Kasumi-1 (cell line): Measurements from ENCODE around the gene PCDHB6.
"Not testable (repeated sequence)": the region's sequence is repeated elsewhere in the genome, so short reads cannot be mapped to it uniquely, and the experiment has no call there.

Source experiments
- DNase-seq, 2 experiments: peaks; one replicate each; lab custom pipeline; 2025; lab: John Stamatoyannopoulos, UW

The PCDHB6 gene

GRCh38 chr5:141172381-141173204 lies 22.7 kb downstream of the PCDHB6 start, which contains the start of gene PCDHB7:
PCDHB7 (plus strand) TSS chr5:141172644; CDS start chr5:141172836, 192 bp downstream.
- no peak for DNase-seq

GRCh38 chr5:141174291-141175104 lies 24.6 kb downstream of the PCDHB6 start:
- DNase-seq: not testable (repeated sequence)

DNA sequence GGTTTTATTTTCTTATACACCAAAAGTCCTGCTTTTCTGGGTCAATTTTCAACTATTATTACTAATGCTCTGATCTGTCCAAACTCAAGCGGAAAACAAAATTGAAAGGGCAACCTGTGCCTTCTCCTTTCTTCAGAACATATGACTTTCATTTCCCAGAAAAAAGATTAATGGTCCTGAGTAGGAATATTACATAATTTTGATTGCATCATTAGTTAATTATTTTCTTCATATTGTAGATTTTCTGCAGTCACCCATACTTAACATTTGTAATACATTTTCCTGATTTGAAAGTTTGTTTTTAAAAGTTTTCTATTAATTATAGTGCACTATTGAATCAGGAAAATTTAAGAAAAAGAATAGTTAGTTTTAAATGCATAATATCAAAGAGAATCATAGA lies 26.1 kb downstream of the PCDHB6 start:
- DNase-seq: no peak

DNA sequence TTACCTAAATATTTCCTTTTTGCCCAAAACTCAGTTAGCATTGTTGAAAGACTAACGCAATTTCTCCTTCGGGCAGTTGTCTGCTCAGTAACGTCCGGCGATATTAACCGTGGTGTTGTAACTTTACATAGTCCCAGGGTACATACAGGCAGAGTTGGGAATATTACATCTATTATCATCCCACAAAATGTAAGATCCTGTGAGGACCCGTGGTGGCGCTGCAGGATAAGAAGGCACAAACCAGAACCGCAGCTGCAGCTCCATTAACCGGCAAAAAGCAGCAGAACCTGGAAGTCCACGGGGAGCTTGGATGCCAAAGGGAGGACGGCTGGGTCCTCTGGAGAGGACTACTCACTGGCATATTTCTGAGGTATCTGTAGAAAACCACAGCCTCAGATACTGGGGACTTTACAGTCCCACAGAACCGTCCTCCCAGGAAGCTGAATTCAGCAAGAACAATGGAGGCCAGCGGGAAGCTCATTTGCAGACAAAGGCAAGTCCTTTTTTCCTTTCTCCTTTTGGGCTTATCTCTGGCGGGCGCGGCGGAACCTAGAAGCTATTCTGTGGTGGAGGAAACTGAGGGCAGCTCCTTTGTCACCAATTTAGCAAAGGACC lies 27.8 kb downstream of the PCDHB6 start, which contains the start of gene PCDHB8:
Gene PCDHB8, plus strand, starts transcription at position 214 of the 615 bp plus-strand sequence. Its CDS starts 245 bp downstream, at position 459.
- not testable (repeated sequence) for DNase-seq

DNA sequence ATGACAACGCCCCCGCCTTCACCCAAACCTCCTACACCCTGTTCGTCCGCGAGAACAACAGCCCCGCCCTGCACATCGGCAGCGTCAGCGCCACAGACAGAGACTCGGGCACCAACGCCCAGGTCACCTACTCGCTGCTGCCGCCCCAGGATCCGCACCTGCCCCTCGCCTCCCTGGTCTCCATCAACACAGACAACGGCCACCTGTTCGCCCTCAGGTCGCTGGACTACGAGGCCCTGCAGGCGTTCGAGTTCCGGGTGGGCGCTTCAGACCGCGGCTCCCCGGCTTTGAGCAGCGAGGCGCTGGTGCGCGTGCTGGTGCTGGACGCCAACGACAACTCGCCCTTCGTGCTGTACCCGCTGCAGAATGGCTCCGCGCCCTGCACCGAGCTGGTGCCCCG lies 29.5 kb downstream of the PCDHB6 start:
- DNase-seq: not testable (repeated sequence)

DNA sequence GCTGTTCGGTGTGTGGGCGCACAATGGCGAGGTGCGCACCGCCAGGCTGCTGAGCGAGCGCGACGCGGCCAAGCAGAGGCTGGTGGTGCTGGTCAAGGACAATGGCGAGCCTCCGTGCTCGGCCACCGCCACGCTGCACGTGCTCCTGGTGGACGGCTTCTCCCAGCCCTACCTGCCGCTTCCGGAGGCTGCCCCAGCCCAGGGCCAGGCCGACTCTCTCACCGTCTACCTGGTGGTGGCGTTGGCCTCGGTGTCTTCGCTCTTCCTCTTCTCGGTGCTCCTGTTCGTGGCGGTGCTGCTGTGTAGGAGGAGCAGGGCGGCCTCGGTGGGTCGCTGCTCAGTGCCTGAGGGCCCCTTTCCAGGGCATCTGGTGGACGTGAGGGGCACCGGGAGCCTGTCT lies 30.0 kb downstream of the PCDHB6 start:
- DNase-seq: not testable (repeated sequence)

- no peak for DNase-seq
These were observed 30.5 kb downstream of the PCDHB6 start for GRCh38 chr5:141180313-141180712.

DNA sequence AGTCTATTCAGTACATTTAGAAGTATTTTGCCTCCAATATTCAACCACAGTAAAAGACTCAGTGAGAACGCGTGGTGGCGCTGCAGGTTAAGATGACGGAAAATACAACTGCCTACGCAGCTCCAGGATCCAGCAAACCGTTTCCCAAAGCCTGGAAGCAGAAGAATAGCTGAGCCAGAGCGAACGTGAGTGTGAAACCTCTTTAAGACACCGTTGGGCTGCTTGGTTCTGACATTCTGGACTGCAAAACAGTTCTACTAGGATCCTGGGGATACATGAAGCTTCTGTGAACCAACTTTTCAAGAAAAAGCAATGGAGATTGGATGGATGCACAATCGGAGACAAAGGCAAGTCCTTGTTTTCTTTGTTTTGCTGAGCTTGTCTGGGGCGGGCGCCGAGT lies 32.4 kb downstream of the PCDHB6 start, which contains the start of gene PCDHB16:
Gene PCDHB16, plus strand, starts transcription at position 140 of the 400 bp plus-strand sequence. Its CDS starts 173 bp downstream, at position 313.
- no peak for DNase-seq

DNA sequence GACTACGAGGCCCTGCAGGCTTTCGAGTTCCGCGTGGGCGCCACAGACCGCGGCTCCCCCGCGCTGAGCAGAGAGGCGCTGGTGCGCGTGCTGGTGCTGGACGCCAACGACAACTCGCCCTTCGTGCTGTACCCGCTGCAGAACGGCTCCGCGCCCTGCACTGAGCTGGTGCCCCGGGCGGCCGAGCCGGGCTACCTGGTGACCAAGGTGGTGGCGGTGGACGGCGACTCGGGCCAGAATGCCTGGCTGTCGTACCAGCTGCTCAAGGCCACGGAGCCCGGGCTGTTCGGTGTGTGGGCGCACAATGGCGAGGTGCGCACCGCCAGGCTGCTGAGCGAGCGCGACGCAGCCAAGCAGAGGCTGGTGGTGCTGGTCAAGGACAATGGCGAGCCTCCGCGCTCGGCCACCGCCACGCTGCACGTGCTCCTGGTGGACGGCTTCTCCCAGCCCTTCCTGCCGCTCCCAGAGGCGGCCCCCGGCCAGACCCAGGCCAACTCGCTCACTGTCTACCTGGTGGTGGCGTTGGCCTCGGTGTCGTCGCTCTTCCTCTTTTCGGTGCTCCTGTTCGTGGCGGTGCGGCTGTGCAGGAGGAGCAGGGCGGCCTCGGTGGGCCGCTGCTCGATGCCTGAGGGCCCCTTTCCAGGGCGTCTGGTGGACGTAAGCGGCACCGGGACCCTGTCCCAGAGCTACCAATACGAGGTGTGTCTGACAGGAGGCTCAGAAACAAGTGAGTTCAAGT lies 34.4 kb downstream of the PCDHB6 start:
- not testable (repeated sequence) for DNase-seq

- peak; percentile 43 to 48 for DNase-seq
These were observed 37.1 kb downstream of the PCDHB6 start, which contains the start of gene PCDHB9 for GRCh38 chr5:141186897-141187512. PCDHB9 (plus strand) TSS chr5:141187161; CDS start chr5:141187319, 158 bp downstream.

- not testable (repeated sequence) for DNase-seq
These were observed 38.8 kb downstream of the PCDHB6 start for GRCh38 chr5:141188682-141189081.

- not testable (repeated sequence) for DNase-seq
These were observed 39.3 kb downstream of the PCDHB6 start for GRCh38 chr5:141189131-141189530.

DNA sequence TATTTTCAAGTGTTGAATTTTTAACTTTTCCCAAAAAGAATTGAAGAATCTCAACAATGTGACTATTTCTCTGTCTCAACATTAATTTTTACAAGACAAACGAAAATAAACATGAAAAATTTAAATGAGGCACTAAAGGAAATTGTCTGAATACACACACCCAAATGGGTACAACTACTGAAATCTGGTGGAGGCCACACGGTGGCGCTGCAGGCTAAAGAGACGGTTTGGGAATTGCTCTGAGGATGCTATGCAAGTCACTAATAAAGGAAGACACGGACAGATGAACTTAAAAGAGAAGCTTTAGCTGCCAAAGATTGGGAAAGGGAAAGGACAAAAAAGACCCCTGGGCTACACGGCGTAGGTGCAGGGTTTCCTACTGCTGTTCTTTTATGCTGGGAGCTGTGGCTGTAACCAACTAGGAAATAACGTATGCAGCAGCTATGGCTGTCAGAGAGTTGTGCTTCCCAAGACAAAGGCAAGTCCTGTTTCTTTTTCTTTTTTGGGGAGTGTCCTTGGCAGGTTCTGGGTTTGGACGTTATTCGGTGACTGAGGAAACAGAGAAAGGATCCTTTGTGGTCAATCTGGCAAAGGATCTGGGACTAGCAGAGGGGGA lies 42.4 kb downstream of the PCDHB6 start, which contains the start of gene PCDHB10:
Gene PCDHB10, plus strand, starts transcription at position 244 of the 616 bp plus-strand sequence. Its CDS starts 200 bp downstream, at position 444.
- DNase-seq: peak; percentile 24 to 36

DNA sequence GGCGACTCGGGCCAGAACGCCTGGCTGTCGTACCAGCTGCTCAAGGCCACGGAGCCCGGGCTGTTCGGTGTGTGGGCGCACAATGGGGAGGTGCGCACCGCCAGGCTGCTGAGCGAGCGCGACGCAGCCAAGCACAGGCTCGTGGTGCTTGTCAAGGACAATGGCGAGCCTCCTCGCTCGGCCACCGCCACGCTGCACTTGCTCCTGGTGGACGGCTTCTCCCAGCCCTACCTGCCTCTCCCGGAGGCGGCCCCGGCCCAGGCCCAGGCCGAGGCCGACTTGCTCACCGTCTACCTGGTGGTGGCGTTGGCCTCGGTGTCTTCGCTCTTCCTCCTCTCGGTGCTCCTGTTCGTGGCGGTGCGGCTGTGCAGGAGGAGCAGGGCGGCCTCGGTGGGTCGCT lies 44.5 kb downstream of the PCDHB6 start:
- not testable (repeated sequence) for DNase-seq

DNA sequence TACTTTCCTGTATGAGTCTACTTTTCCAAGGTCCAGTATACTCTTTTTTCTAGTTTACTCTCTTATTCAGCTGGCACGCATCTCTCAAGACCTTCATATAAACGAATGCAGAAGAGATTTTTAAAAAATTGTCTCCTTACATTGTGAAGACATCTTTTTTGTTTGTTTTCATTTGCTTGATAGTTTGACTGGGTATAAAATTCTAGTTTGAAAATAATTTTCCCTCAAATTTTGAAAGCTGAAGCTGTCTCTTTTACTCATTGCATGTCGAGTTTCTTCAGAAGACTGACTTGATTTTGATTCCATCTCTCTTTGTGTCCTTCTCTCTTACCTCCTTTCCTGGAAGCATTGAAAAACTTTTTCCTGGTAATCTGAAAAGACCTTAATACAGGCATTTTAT lies 46.5 kb downstream of the PCDHB6 start:
- no peak for DNase-seq

- peak; percentile 10 to 17 for DNase-seq
These were observed 49.7 kb downstream of the PCDHB6 start, which contains the start of gene PCDHB11 for GRCh38 chr5:141199359-141200235. PCDHB11 (plus strand) TSS chr5:141199627; CDS start chr5:141199775, 148 bp downstream.

DNA sequence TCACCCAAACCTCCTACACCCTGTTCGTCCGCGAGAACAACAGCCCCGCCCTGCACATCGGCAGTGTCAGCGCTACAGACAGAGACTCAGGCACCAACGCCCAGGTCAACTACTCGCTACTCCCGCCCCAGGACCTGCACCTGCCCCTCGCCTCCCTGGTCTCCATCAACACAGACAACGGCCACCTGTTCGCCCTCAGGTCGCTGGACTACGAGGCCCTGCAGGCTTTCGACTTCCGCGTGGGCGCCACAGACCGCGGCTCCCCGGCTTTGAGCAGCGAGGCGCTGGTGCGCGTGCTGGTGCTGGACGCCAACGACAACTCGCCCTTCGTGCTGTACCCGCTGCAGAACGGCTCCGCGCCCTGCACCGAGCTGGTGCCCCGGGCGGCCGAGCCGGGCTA lies 51.3 kb downstream of the PCDHB6 start:
- not testable (repeated sequence) for DNase-seq

DNA sequence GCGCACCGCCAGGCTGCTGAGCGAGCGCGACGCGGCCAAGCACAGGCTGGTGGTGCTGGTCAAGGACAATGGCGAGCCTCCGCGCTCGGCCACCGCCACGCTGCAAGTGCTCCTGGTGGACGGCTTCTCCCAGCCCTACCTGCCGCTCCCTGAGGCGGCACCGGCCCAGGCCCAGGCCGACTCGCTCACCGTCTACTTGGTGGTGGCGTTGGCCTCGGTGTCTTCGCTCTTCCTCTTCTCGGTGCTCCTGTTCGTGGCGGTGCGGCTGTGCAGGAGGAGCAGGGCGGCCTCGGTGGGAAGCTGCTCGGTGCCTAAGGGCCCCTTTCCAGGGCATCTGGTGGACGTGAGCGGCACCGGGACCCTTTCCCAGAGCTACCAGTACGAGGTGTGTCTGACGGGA lies 51.8 kb downstream of the PCDHB6 start:
- DNase-seq: not testable (repeated sequence)
